NCI-H345 treated with DMSO at 0.1 percent for 48 hours (cell line): ENCODE results near the gene TFCP2L1.
"Not testable (repeated sequence)": the region's sequence is repeated elsewhere in the genome, so short reads cannot be mapped to it uniquely, and the experiment has no call there.

Experiments
- DNase-seq: peaks from one replicate; lab custom pipeline; 2025; ENCODE audit not compliant: unreplicated experiment; lab: John Stamatoyannopoulos, UW

TFCP2L1 gene

GRCh38 chr2:121284463-121285449 lies at the start of gene TFCP2L1:
Gene TFCP2L1, minus strand, starts transcription at chr2:121285202. Its CDS starts 93 bp downstream, at chr2:121285109.
- peak; percentile 32 for DNase-seq

GRCh38 chr2:121333834-121334558 lies 49.0 kb upstream of the TFCP2L1 start:
- DNase-seq: no peak

GRCh38 chr2:121333231-121333630 lies 48.2 kb upstream of the TFCP2L1 start:
- no peak for DNase-seq

GRCh38 chr2:121331324-121331723 lies 46.3 kb upstream of the TFCP2L1 start:
- not testable (repeated sequence) for DNase-seq

- no peak for DNase-seq
These were observed 45.9 kb upstream of the TFCP2L1 start for GRCh38 chr2:121330921-121331320.

GRCh38 chr2:121329786-121330185 lies 44.8 kb upstream of the TFCP2L1 start:
- no peak for DNase-seq

GRCh38 chr2:121326628-121327027 lies 41.6 kb upstream of the TFCP2L1 start:
- DNase-seq: no peak

- DNase-seq: no peak
These were observed 39.6 kb upstream of the TFCP2L1 start for GRCh38 chr2:121324601-121325000.

- no peak for DNase-seq
These were observed 36.5 kb upstream of the TFCP2L1 start for GRCh38 chr2:121321476-121321875.

- no peak for DNase-seq
These were observed 34.9 kb upstream of the TFCP2L1 start for GRCh38 chr2:121319941-121320340.

- no peak for DNase-seq
These were observed 32.0 kb upstream of the TFCP2L1 start for GRCh38 chr2:121316986-121317385.

GRCh38 chr2:121313701-121314100 lies 28.7 kb upstream of the TFCP2L1 start:
- DNase-seq: not testable (repeated sequence)

GRCh38 chr2:121309801-121310200 lies 24.8 kb upstream of the TFCP2L1 start:
- DNase-seq: no peak

GRCh38 chr2:121309323-121309722 lies 24.3 kb upstream of the TFCP2L1 start:
- no peak for DNase-seq

GRCh38 chr2:121307048-121307447 lies 22.0 kb upstream of the TFCP2L1 start:
- DNase-seq: no peak

- no peak for DNase-seq
These were observed 19.9 kb upstream of the TFCP2L1 start for GRCh38 chr2:121304941-121305340.

- DNase-seq: no peak
These were observed 18.7 kb upstream of the TFCP2L1 start for GRCh38 chr2:121303531-121304263.

GRCh38 chr2:121301190-121301589 lies 16.2 kb upstream of the TFCP2L1 start:
- DNase-seq: not testable (repeated sequence)

- no peak for DNase-seq
These were observed 13.5 kb upstream of the TFCP2L1 start for GRCh38 chr2:121298476-121298875.

GRCh38 chr2:121297866-121298265 lies 12.9 kb upstream of the TFCP2L1 start:
- DNase-seq: not testable (repeated sequence)

GRCh38 chr2:121297217-121297830 lies 12.3 kb upstream of the TFCP2L1 start:
- peak; percentile 71 for DNase-seq
